Caco-2 (cell line): ENCODE results near the gene PABPC1L2B. TPM values are rescaled to one million over a fixed set of nuclear protein-coding genes. Genes with fewer than 3 reads are reported as not detected.
"Not testable (repeated sequence)": the region's sequence is repeated elsewhere in the genome, so short reads cannot be mapped to it uniquely, and the experiment has no call there.

Source experiments
- BruUV-seq: library from RNA; stranded (reverse); fragments of 400-500 nt; replicated peaks from 2 replicates; lab custom pipeline; 2021; lab: Mats Ljungman, UMichigan
- CTCF ChIA-PET: fragments of 300-600 bp; sonication (Branson Sonifier 250); formaldehyde crosslinking; loops from one replicate; lab custom pipeline; 2022; ENCODE audit warnings: antibody characterized with exemption; lab: Charles Lee
- POLR2A ChIA-PET: fragments of 300-600 bp; sonication (Branson Sonifier 250); formaldehyde crosslinking; loops from one replicate; lab custom pipeline; 2022; ENCODE audit warnings: antibody characterized with exemption; lab: Charles Lee
- DNase-seq, 2 experiments: peaks; one replicate each; pipeline versions ENCODE4 v3.0.0 to v3.0.0-alpha.2; 2020 to 2022
- H3K27me3 ChIP-seq: replicated peaks from 2 replicates; pipeline ENCODE4 v1.6.0; 2011; ENCODE audit warnings: low read length; ENCODE audit not compliant: control insufficient read depth, insufficient read depth
- H3K36me3 ChIP-seq: 2 replicates; pipeline ENCODE4 v1.5.1; 2011; ENCODE audit warnings: low read length; ENCODE audit not compliant: control insufficient read depth, insufficient read depth
- H3K4me1 ChIP-seq: fragments of 250-450 bp; sonication (Bioruptor Pico); 2 replicates; pipeline ENCODE4 v1.5.1; 2020; ENCODE audit warnings: mild to moderate bottlenecking
- H3K4me3 ChIP-seq: 2 replicates; pipeline ENCODE4 v1.5.1; 2011; ENCODE audit warnings: low read depth, mild to moderate bottlenecking, control low read depth, low read length
- H3K9me3 ChIP-seq: fragments of 250-450 bp; sonication (Bioruptor Pico); 2 replicates; pipeline ENCODE4 v1.5.1; 2020; ENCODE audit warnings: mild to moderate bottlenecking, moderate library complexity
- H3K27ac Mint-ChIP-seq: one replicate; pipeline ENCODE4 v1.8.0; 2022; ENCODE audit warnings: mixed read lengths; ENCODE audit not compliant: unreplicated experiment
- H3K27me3 Mint-ChIP-seq: one replicate; pipeline ENCODE4 v1.8.0; 2022; ENCODE audit warnings: mixed read lengths; ENCODE audit not compliant: insufficient read depth, unreplicated experiment
- H3K36me3 Mint-ChIP-seq: one replicate; pipeline ENCODE4 v1.8.0; 2022; ENCODE audit warnings: mild to moderate bottlenecking, mixed read lengths; ENCODE audit not compliant: insufficient read depth, unreplicated experiment
- H3K4me1 Mint-ChIP-seq: one replicate; pipeline ENCODE4 v1.8.0; 2022; ENCODE audit warnings: low read depth, mixed read lengths; ENCODE audit not compliant: unreplicated experiment
- H3K4me3 Mint-ChIP-seq: one replicate; pipeline ENCODE4 v1.8.0; 2022; ENCODE audit warnings: mild to moderate bottlenecking, moderate library complexity, mixed read lengths; ENCODE audit not compliant: unreplicated experiment
- H3K9me3 Mint-ChIP-seq: one replicate; pipeline ENCODE4 v1.8.0; 2022; ENCODE audit warnings: mixed read lengths; ENCODE audit not compliant: unreplicated experiment
- intact Hi-C: fragments of 100-400 bp; cut with micrococcal nuclease; formaldehyde crosslinking; loops from one replicate; pipeline ENCODE4 v1.10.0; 2022; ENCODE audit not compliant: unreplicated experiment
- total RNA-seq: library from RNA; stranded (reverse); gene quantifications from 2 replicates; pipeline ENCODE4 v1.2.3, GENCODE V29; 2022
- TF ChIP-seq, protein P1 (sequence below), 2 experiments: fragments of 200-600 bp in 1 of 2; IDR thresholded peaks; 1 replicate in 1 of 2; 2 replicates in 1 of 2; pipeline versions ENCODE4 v1.5.1 to v1.8.0; 2011 to 2022; ENCODE audit warnings: antibody characterized with exemption in 1 of 2, control low read depth in 1 of 2, inconsistent platforms in 1 of 2, low read depth in 1 of 2, low read length in 1 of 2, mild to moderate bottlenecking in 1 of 2, moderate library complexity in 1 of 2; ENCODE audit not compliant: insufficient read depth in 1 of 2, severe bottlenecking in 1 of 2, unreplicated experiment in 1 of 2

Gene PABPC1L2B
- total RNA-seq, 1 experiment from 2014 or later: not detected

DNA sequence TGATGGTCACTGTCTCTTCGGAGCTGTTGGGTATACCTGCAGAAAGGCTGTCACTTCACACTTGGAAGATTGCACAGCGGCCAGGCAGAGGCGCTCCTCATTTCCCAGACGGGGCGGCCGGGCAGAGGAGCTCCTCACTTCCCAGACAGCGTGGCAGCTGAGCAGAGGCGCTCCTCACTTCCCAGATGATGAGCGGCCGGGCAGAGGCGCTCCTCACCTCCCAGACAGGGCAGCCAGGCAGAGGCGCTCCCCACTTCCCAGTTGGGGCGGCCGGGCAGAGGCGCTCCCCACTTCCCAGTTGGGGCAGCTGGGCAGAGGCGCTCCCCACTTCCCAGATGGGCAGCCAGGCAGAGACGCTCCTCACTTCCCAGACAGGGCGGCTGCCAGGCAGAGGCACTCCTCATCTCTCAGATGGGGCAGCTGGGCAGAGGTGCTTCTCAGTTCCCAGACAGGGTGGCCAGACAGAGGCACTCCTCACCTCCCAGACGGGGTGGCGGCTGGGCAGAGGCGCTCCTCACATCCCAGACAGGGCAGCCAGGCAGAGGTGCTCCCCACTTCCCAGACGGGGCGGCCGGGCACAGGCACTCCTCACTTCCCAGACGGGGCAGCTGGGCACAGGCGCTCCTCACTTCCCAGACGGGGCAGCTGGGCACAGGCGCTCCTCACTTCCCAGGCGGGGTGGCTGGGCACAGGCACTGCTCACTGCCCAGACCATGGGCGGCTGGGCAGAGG is 18.8 kb downstream of the PABPC1L2B start:
- TF ChIP-seq, protein P1, sequence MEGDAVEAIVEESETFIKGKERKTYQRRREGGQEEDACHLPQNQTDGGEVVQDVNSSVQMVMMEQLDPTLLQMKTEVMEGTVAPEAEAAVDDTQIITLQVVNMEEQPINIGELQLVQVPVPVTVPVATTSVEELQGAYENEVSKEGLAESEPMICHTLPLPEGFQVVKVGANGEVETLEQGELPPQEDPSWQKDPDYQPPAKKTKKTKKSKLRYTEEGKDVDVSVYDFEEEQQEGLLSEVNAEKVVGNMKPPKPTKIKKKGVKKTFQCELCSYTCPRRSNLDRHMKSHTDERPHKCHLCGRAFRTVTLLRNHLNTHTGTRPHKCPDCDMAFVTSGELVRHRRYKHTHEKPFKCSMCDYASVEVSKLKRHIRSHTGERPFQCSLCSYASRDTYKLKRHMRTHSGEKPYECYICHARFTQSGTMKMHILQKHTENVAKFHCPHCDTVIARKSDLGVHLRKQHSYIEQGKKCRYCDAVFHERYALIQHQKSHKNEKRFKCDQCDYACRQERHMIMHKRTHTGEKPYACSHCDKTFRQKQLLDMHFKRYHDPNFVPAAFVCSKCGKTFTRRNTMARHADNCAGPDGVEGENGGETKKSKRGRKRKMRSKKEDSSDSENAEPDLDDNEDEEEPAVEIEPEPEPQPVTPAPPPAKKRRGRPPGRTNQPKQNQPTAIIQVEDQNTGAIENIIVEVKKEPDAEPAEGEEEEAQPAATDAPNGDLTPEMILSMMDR (IDR thresholded peaks at IDR 0.05; ENCODE audit: insufficient read depth in 1 of 2, low read depth in 1 of 2, low read length in 1 of 2, severe bottlenecking in 1 of 2, unreplicated experiment in 1 of 2): no peak
- Mint-ChIP-seq H3K36me3 (no peaks in the 10 kb centered on the region), H3K4me1 (no peaks in the 10 kb centered on the region), H3K27ac (no peak overlapping the region), H3K9me3 (peaks cover 5% of the 10 kb centered on the region), H3K4me3 (no peak overlapping the region), H3K27me3 (no peaks in the 10 kb centered on the region)
- Histone ChIP-seq H3K4me3 (no peak overlapping the region), H3K9me3 (no peaks in the 10 kb centered on the region), H3K27me3 (no peaks in the 10 kb centered on the region), H3K4me1 (no peaks in the 10 kb centered on the region), H3K36me3 (no peaks in the 10 kb centered on the region)
- CTCF ChIA-PET: no interaction called here
- no peak for DNase-seq
- POLR2A ChIA-PET: no interaction called here
- BruUV-seq: no TSS peak
- intact Hi-C loops: no loop called here

DNA sequence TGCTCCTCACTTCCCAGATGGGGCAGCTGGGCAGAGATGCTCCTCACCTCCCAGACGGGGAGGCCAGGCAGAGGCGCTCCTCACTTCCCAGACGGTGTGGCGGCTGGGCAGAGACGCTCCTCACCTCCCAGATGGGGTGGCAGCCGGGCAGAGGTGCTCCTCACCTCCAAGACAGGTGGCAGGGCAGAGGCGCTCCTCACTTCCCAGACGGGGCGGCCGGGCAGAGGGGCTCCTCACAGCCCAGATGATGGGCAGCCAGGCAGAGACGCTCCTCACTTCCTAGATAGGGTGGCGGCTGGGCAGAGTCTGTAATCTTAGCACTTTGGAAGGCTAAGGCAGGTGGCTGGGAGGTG is 19.3 kb downstream of the PABPC1L2B start:
- DNase-seq, H3K4me1 ChIP-seq, H3K27me3 Mint-ChIP-seq, H3K27me3 ChIP-seq, CTCF ChIA-PET, H3K4me3 Mint-ChIP-seq, H3K36me3 ChIP-seq, H3K4me1 Mint-ChIP-seq, H3K27ac Mint-ChIP-seq, BruUV-seq, H3K9me3 ChIP-seq, POLR2A ChIA-PET, H3K36me3 Mint-ChIP-seq, intact Hi-C loops, H3K4me3 ChIP-seq, H3K9me3 Mint-ChIP-seq: not testable (repeated sequence)

DNA sequence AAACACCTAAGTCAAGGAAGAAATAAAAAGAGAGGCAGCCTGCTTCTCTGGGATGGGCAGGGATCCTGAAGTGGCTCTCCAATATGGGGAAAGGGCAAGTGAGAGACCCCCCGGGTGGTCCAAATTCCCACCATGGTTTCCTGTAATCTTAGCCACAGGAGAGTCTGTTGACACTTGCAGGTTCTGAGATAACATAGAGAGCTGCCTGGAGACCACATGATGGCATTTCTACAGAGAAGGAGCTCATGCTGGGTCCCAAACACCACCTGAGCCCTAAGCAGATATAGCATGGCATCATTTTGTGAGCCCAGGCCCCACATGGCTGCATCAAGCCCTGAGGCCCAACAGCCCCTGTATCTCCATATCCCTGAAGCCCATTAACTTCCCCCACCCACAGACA is 26.1 kb downstream of the PABPC1L2B start:
- Histone ChIP-seq H3K27me3 (no peaks in the 10 kb centered on the region), H3K9me3 (no peaks in the 10 kb centered on the region), H3K4me1 (no peaks in the 10 kb centered on the region), H3K4me3 (no peak overlapping the region), H3K36me3 (no peaks in the 10 kb centered on the region)
- POLR2A ChIA-PET: no interaction called here
- no peak for DNase-seq
- Mint-ChIP-seq H3K4me1 (no peaks in the 10 kb centered on the region), H3K4me3 (no peak overlapping the region), H3K27ac (no peak overlapping the region), H3K9me3 (peaks cover 1% of the 10 kb centered on the region), H3K27me3 (peaks cover 3% of the 10 kb centered on the region), H3K36me3 (no peaks in the 10 kb centered on the region)
- CTCF ChIA-PET: no interaction called here
- BruUV-seq: no TSS peak
- intact Hi-C loops: no loop called here
- TF ChIP-seq, protein P1 (IDR thresholded peaks at IDR 0.05; ENCODE audit: insufficient read depth in 1 of 2, low read depth in 1 of 2, low read length in 1 of 2, severe bottlenecking in 1 of 2, unreplicated experiment in 1 of 2): no peak

Other genes starting within 250 kb of the PABPC1L2B start
- gene DMRTC1B, start 226.0 kb upstream of the PABPC1L2B start, total RNA-seq: not detected in 2 replicates
- not detected in 2 replicates for gene FAM236B, start 220.3 kb upstream of the PABPC1L2B start, total RNA-seq
- gene FAM236D, start 194.7 kb upstream of the PABPC1L2B start, total RNA-seq: not detected in 2 replicates
- gene FAM236C, start 90.3 kb upstream of the PABPC1L2B start, total RNA-seq: not detected in 2 replicates
- not detected in 2 replicates for gene FAM236A, start 64.7 kb upstream of the PABPC1L2B start, total RNA-seq
- not detected in 2 replicates for gene DMRTC1, start 59.1 kb upstream of the PABPC1L2B start, total RNA-seq
- gene PABPC1L2A, start 76.6 kb downstream of the PABPC1L2B start, total RNA-seq: not detected in 2 replicates
- gene NAP1L2, start 211.9 kb downstream of the PABPC1L2B start, total RNA-seq: 0.12 and 0.16 TPM in 2 replicates